HUDEP-2 (cell line): Measurements from ENCODE around the gene CCDC7.
"Not testable (repeated sequence)": the region's sequence is repeated elsewhere in the genome, so short reads cannot be mapped to it uniquely, and the experiment has no call there.

Experiments
- DNase-seq, 76 experiments: peaks; one replicate each; lab custom pipeline; 2025; ENCODE audit not compliant: unreplicated experiment in 76 of 76; lab: John Stamatoyannopoulos, UW

Gene CCDC7

GRCh38 chr10:32548208-32548607, 102.3 kb downstream of the CCDC7 start:
- DNase-seq = no peak

- DNase-seq = no peak
These were observed 110.9 kb downstream of the CCDC7 start for GRCh38 chr10:32556783-32557395.

GRCh38 chr10:32562695-32563094, 116.8 kb downstream of the CCDC7 start:
- not testable (repeated sequence) for DNase-seq

GRCh38 chr10:32577448-32577847, 131.5 kb downstream of the CCDC7 start:
- DNase-seq = no peak

- no peak for DNase-seq
These were observed 137.0 kb downstream of the CCDC7 start for GRCh38 chr10:32582946-32583345.

GRCh38 chr10:32598022-32598421, 152.1 kb downstream of the CCDC7 start:
- not testable (repeated sequence) for DNase-seq

GRCh38 chr10:32600317-32600716, 154.4 kb downstream of the CCDC7 start:
- no peak for DNase-seq

GRCh38 chr10:32601562-32601961, 155.6 kb downstream of the CCDC7 start:
- DNase-seq = not testable (repeated sequence)

- no peak for DNase-seq
These were observed 159.8 kb downstream of the CCDC7 start for GRCh38 chr10:32605787-32606186.

- not testable (repeated sequence) for DNase-seq
These were observed 164.6 kb downstream of the CCDC7 start for GRCh38 chr10:32610543-32610942.

GRCh38 chr10:32616438-32616837, 170.5 kb downstream of the CCDC7 start:
- no peak for DNase-seq

GRCh38 chr10:32618482-32618881, 172.5 kb downstream of the CCDC7 start:
- DNase-seq = no peak

GRCh38 chr10:32621969-32622368, 176.0 kb downstream of the CCDC7 start:
- no peak for DNase-seq

- DNase-seq = no peak
These were observed 176.5 kb downstream of the CCDC7 start for GRCh38 chr10:32622409-32622808.

- no peak for DNase-seq
These were observed 181.2 kb downstream of the CCDC7 start for GRCh38 chr10:32627183-32627582.

- no peak for DNase-seq
These were observed 184.0 kb downstream of the CCDC7 start for GRCh38 chr10:32629910-32630309.

- DNase-seq = no peak
These were observed 200.6 kb downstream of the CCDC7 start for GRCh38 chr10:32646535-32646934.

GRCh38 chr10:32650246-32650655, 204.3 kb downstream of the CCDC7 start:
- no peak for DNase-seq

- DNase-seq = not testable (repeated sequence)
These were observed 211.5 kb downstream of the CCDC7 start for GRCh38 chr10:32657430-32657829.

- no peak for DNase-seq
These were observed 215.4 kb downstream of the CCDC7 start for GRCh38 chr10:32661346-32661745.

GRCh38 chr10:32680803-32681557, 235.0 kb downstream of the CCDC7 start:
- no peak for DNase-seq

- no peak for DNase-seq
These were observed 238.4 kb downstream of the CCDC7 start for GRCh38 chr10:32684291-32684690.
